ENCODE measurements around the gene DLG2.

GRCh38 chr11:84165139-84165538 lies 1462.0 kb downstream of the DLG2 start:
- TF ChIP-seq CTCF (IDR thresholded peaks at IDR 0.05; ENCODE audit: low read depth, low read length, missing input control) (no peak), RAD21 (IDR thresholded peaks at IDR 0.05) (no peak), YY1 (IDR thresholded peaks at IDR 0.05) (no peak)
